Measurements from ENCODE around the gene ADGB. TPM values are rescaled to one million over a fixed set of nuclear protein-coding genes. Genes with fewer than 3 reads are reported as not detected.

ADGB gene
- total RNA-seq, 1 experiment from 2014 or later = not detected

GRCh38 chr6:146861716-146862115 is 262.9 kb downstream of the ADGB start:
- ChIA-PET RAD21 (ENCODE audit: low non-redundant PET in 1 of 2, low total read pairs in 2 of 2, uncharacterized antibody in 2 of 2, unreplicated experiment in 2 of 2) (no interaction called here), CTCF (no interaction called here), POLR2A (no interaction called here)
- no peaks in the 10 kb centered on the region for H3K9me2 ChIP-seq (ENCODE audit: insufficient read depth)
- H3K4me3 ChIP-seq (replicated peaks in 1 of 2; ENCODE audit: low read depth in 1 of 2, low read length in 2 of 2) = no peak overlapping the region
- no peak overlapping the region for H3K4me2 ChIP-seq (ENCODE audit: low read length)
- DNase-seq (ENCODE audit: low read depth, low spot score) (no peak), ATAC-seq (no peak)
- no peaks in the 10 kb centered on the region for H3K36me3 ChIP-seq (ENCODE audit: control insufficient read depth in 1 of 2, insufficient read depth in 2 of 2, low read length in 2 of 2)
- H3K27ac ChIP-seq (ENCODE audit: low read depth, low read length) = no peak overlapping the region
- no peak for TF ChIP-seq YY1 (IDR thresholded peaks at IDR 0.05; ENCODE audit: extremely low read depth, insufficient replicate concordance, low read depth, low read length)
- no peak for TF ChIP-seq POLR2A (IDR thresholded peaks at IDR 0.05; ENCODE audit: borderline replicate concordance, extremely low read depth, insufficient read depth, insufficient read length)
- TF ChIP-seq CTCF (IDR thresholded peaks at IDR 0.05 in 2 of 3, conservative IDR thresholded peaks at IDR 0.05 in 1 of 3; ENCODE audit: borderline replicate concordance in 1 of 3, insufficient read depth in 1 of 3, low read depth in 2 of 3, low read length in 2 of 3) = no peak
- no peak for TF ChIP-seq FOSL1 (IDR thresholded peaks at IDR 0.05; ENCODE audit: low read depth)
- TF ChIP-seq SRF (IDR thresholded peaks at IDR 0.05; ENCODE audit: low read depth) = no peak
- TF ChIP-seq EZH2 (IDR thresholded peaks at IDR 0.05) = no peak
- TF ChIP-seq ZFX (IDR thresholded peaks at IDR 0.05) = no peak
- no peak for TF ChIP-seq POLR2AphosphoS5 (IDR thresholded peaks at IDR 0.05; ENCODE audit: low read depth, low read length)
- no peak for TF ChIP-seq RAD21 (IDR thresholded peaks at IDR 0.05; ENCODE audit: low read depth)
- TF ChIP-seq EZH2phosphoT487 (IDR thresholded peaks at IDR 0.05; ENCODE audit: borderline replicate concordance) = no peak
- no peak for TF ChIP-seq ZNF274 (IDR thresholded peaks at IDR 0.05; ENCODE audit: low read depth, low read length)
- no peak for TF ChIP-seq SP1 (IDR thresholded peaks at IDR 0.05; ENCODE audit: low read depth)
- no peak for TF ChIP-seq TCF7L2 (IDR thresholded peaks at IDR 0.05; ENCODE audit: borderline replicate concordance, extremely low read depth, insufficient read depth, insufficient read length)
- no peak for TF ChIP-seq SIN3A (IDR thresholded peaks at IDR 0.05; ENCODE audit: low read depth)
- TF ChIP-seq CBX3 (IDR thresholded peaks at IDR 0.05; ENCODE audit: low read depth) = no peak
- no peak for TF ChIP-seq EGR1 (IDR thresholded peaks at IDR 0.05; ENCODE audit: low read depth)
- no peak for TF ChIP-seq ELF1 (IDR thresholded peaks at IDR 0.05; ENCODE audit: borderline replicate concordance, low read depth)
- no peak overlapping the region for H2AFZ ChIP-seq (ENCODE audit: low read depth, low read length, poor library complexity, severe bottlenecking)
- no TSS peak for BruUV-seq (replicated peaks)
- no peaks in the 10 kb centered on the region for H4K20me1 ChIP-seq (ENCODE audit: insufficient read depth)
- H3K79me2 ChIP-seq (ENCODE audit: insufficient read depth, low read length) = no peaks in the 10 kb centered on the region
- H3K9ac ChIP-seq (ENCODE audit: low read length) = no peak overlapping the region
- peaks cover 0 to 5% of the 10 kb centered on the region in 2 experiments; a peak in 2 of 4 replicates for H3K4me1 ChIP-seq (ENCODE audit: control insufficient read depth in 1 of 2, insufficient read depth in 2 of 2, low read length in 2 of 2)
- no peaks in the 10 kb centered on the region for H3K27me3 ChIP-seq (ENCODE audit: insufficient read depth, low read length)
- intact Hi-C loops (cut with micrococcal nuclease) = no loop called here
- H3K9me3 ChIP-seq (ENCODE audit: control insufficient read depth in 1 of 2, insufficient read depth in 1 of 2, low read depth in 1 of 2, low read length in 2 of 2) = no peaks in the 10 kb centered on the region

Data from HCT116 (cell line).